ENCODE measurements around the gene IFT27. TPM values are rescaled to one million over a fixed set of nuclear protein-coding genes. Genes with fewer than 3 reads are reported as not detected.
"Not testable (repeated sequence)": the region's sequence is repeated elsewhere in the genome, so short reads cannot be mapped to it uniquely, and the experiment has no call there.

Gene IFT27
- total RNA-seq, 1 donor from 2014 or later: 13.7 TPM

DNA sequence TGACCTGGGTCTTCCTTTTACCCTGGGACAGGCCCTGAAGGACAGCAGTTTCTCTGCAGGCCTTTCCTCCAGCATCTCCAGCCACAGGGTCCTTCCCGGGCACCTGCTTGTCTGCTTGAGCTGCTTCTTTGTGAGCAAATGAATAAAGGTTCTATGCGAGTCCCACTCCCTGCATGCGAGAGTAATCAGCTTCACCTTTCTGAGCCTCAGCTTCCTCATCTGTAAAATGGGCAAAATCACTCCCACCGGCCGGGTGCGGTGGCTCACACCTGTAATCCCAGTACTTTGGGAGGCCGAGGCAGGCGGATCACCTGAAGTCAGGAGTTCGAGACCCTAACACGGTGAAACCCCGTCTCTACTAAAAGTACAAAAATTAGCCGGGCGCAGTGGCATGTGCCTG, 31.1 kb downstream of the IFT27 start:
- no peak for DNase-seq (ENCODE audit: low read depth, low spot score)

DNA sequence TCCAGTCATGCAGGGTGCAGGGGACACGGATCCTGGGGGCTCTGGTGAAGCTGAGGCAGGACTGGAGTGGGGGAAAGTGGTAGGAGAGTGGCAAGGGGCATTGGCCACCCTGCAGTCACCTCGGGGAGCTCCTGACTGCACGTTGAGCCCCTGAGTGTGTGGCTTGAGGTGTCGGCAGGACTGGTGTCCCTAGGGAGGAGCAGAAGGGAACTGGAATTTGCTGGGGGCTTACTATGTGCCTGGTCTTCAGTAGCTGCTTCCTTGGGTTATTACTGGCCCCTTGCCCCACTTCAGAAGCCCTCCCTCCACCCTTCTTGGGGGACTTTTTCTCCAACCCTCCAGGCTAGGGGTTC, 31.5 kb downstream of the IFT27 start:
- DNase-seq (ENCODE audit: low read depth, low spot score): no peak

DNA sequence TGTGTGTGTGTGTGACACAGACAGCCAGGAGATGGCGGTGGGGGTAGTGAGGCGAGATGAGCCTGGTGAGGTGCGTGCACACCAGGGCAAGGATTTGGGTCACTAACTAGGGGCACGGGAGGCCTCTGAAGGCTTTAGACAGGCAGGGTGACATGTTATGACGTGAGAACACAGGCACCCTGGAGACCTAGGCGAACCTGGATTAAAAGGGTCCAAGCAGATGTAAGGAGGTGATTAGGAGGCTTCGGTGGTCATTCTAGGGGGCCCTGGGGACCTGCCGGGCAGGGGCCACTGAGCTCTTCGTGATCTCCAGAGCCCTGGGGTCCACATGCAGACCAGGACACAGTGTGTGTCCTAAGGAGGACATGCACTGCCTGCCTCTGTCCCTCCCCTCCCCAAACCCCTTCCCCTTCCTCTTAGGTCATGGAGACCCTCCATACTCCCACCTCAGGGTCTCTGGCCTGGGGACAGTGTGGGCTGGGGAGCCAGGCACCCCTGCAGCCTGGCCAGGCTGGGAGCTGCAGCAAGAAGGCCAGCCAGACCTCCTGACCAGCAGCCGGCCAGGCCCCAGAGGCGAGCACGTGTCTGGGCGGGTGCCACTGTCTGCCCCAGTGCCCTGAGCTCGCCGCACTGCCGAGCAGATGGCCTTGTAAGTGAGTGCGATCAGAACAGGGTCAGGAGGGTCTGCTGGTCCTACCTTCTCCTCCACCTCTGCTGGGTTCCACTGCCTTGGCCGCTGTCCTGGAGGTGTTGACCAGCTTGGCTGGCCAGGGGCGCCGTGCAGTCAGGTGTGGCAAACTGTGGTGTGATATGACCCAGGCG, 32.1 kb downstream of the IFT27 start:
- DNase-seq (ENCODE audit: low read depth, low spot score): no peak

DNA sequence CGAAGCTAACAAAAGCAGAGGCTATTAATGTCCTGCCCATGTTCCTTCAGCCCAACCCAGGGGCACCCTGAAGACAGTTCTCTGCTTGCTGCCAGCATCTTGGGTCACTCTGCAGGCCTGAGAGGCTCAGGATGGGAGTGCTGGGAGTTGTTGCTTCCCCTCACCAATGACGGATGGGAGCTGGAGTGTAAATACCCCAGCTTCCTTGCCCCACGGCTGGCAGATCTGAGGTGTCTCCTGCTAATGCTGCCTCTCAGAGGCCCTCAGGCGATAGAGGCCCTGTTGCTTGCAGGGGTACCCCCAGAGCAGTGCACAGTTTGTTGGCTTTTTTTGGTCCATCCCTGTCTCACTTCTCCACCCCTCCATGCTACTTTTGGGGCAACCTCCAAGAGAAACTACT, 32.9 kb downstream of the IFT27 start:
- DNase-seq (ENCODE audit: low read depth, low spot score): no peak

DNA sequence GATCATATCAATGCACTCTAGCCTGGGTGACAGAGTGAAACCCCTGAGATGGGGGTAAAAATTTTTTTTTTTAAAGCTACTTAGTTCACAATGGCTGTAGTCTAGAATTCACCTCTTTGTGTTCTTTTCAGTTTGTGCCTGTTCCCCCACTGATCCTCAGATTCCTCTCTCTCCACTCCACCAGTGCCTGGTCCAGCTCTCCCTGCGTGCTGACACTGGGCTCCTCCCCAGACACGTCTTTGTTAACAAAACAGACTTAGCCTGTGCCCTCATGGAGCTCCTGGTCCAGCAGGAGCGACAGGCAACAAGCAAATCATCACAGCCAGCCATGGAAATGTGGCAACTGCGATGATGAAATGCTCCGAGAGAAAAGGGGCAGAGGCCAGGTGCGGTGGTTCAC, 34.0 kb downstream of the IFT27 start:
- no peak for DNase-seq (ENCODE audit: low read depth, low spot score)

DNA sequence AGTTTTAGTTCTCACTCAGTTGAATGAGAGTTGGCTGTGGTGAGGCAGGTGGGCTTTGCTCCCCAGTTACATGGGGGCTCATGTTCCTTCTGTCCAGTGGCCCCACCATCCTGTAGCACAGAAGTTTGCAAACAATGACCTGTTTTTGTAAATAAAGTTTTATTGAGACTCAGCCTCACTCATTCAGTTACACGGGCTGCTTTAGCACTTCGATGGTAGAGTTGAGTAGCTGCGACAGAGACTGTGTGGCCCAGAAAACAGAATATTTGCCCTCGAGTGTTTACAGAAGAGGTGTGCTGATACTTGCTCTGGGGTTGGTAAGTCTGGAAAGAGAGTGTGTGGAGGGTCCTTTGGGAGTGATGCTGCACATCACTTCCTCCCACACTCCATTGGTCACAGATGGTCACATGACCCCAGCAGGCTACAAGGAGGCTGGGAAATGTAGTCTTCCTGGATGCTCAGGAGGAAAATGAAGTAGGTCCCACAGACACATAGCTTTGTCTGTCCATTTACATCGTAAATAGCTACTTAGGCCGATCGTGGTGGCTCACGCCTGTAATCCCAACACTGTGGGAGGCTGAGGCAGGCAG, 34.6 kb downstream of the IFT27 start:
- no peak for DNase-seq (ENCODE audit: low read depth, low spot score)

DNA sequence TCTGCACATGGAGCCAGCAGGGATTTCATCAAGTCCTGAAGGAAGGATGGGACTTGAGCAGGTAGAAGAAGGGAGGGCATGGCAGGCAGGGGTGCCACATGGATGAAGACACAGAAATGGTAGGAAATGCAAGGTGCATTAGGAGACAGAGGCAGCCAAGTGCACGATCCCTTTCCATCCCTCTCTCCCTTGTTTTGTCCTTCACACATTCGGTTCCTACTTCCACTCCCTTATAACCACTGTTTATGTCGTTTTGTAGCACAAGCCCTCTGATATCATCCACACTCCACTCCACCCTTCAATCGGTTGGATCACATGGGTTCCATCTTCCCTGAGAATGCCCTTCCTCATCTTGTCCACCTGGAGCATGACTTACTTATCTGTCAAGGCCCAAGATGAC, 35.2 kb downstream of the IFT27 start:
- no peak for DNase-seq (ENCODE audit: low read depth, low spot score)

DNA sequence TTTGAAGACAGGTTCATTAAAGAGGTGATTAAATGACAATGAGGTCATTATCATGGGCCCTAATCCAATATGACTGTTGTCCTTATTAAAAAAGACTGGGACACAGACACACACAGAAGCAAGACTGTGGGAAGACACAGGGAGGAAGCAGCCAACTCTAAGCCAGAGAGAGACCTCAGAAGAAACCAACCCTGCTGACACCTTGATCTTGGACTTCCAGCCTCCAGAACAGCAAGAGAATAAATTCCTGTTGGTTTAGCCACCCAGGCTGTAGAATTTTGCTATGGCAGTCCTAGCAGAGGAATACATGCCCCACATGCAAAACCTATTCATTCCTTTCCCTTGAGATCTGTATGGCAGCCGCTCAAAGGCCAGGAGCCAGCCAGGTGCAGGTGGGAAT, 36.7 kb downstream of the IFT27 start:
- DNase-seq (ENCODE audit: low read depth, low spot score): no peak

DNA sequence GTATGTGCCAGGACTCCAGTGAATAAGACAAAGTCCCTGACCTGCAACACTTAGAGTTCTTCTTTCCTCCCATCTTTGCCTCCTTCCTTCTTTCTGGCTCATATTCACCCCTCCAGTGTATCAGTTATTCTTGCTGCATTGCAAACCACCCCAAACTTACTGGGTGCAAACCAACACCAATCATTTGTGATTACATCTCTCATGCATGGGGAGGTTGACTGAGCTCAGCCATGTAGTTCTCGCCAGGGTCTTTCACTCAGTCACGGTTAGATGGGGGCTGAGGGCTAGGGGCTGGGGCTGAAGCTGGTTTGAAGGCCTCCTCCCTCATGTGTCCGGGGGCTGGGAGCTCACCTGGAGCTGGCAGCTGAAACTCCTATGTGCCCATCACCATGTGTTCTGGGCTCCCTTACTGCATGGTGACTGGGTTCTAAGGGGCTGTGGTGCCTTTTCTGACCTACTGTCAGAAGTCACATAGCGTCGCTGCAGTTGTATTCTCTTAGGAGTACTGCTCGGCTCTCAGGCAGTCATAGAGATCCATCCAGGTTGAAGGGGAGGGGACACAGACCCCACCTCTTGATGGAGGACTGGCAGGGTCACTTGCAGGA, 37.4 kb downstream of the IFT27 start:
- no peak for DNase-seq (ENCODE audit: low read depth, low spot score)

DNA sequence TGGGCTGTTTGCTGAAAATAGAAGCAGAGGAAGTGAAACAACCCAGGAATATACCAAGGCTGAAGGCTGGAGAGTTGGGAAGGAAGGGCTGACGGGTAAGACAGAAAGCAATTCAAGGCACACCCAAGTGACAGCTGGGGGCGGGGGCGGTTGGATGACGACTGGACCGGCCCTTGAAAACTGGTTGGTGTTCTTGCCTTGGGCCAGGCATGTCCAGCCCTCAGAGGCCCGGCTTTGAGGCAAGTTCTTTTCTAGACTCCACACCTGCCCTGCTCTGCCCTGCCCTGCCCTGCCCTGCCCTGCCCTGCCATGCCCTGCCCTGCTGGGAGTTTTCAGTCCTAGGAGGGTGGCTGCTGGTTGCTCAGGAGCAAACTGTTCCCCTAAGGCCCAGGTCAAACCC, 38.1 kb downstream of the IFT27 start:
- DNase-seq (ENCODE audit: low read depth, low spot score): no peak

DNA sequence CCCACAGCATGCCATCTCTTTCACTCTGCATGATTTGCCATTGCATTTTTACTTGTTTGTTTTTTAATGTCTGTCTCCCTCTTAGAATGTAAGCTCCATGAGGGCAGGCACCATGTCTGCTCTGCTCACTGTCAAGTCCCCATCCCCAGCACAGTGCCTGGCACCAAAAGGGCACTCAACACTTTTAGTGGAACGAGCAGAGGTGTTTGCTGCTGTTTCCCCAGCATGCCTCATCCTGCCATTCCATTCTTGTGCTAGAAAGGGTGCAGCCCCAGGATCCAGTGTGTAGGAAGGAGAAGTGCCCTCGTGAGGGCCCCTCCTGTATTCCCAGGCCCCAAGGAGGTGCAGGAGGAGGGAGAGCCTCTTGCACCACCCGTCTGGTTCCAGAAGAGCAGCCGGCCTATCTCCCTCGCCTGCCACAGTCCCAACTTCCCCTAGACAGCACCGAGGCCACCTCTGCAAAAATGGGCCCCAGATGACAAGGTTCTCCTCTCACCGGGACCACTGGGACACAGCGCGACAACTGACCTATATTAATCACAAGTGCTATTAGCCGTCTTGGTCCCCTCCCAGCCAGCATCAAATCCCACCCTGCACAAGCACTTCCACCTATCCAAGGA, 39.1 kb downstream of the IFT27 start:
- no peak for DNase-seq (ENCODE audit: low read depth, low spot score)

DNA sequence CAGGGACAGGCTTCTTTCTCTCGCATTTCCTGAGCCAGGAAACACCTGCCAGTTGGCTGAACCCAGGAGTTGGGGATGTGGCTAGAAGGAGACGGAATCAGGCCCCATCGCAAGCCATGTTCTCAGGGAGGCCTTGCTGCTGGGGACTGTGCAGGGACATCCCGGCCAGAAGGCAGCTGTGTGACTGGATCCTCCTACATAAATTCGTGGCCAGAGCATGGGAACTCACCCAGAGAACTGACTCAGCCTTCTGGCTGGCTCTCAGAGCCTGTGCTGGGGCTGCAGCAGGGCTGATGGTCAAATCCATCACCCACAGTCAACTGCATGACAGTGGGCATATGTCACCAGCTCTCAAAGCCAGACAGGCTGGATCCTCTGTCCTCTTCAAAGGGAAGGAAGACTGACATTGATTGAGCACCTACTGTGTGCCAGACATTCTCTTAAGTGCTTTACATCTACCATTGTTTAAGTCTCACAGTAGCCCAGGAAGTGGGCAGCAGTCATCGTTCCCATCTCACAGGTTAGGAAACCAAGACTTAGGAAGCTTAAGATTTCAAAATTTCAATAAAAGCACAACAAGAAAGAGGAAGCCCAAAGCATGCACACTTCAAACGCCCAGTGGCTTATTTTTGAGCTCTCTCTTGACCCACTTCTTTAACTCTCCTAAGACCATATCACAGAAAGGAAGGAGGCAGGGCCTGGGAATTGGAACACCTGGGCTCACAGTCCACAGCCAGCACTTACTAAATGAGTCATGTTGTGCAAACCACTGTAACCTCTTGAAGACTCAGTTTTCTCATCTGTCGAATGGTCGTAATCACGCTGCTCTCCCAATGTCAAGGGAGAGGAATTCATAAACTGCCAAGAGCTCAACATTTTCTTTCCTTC, 41.5 kb downstream of the IFT27 start:
- no peak for DNase-seq (ENCODE audit: low read depth, low spot score)

DNA sequence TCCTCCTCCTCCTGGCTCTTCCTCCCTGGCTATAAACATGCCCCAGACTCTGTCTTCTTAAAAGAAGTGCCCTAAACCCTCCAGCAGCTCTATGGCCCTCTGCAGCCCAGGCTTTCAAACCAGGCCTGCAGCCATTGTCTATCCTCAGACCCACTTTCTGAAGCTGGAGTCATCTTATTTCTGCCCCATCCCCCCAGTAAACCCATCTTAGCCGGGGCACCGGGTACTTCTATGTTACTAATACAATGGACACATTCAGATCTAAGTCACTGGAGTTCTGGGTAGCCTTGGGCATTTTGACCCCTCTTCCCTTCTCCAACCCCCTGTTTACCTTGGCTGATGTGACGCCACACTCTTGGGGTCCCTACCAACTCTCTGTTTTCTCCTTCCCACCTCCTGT, 42.6 kb downstream of the IFT27 start:
- no peak for DNase-seq (ENCODE audit: low read depth, low spot score)

DNA sequence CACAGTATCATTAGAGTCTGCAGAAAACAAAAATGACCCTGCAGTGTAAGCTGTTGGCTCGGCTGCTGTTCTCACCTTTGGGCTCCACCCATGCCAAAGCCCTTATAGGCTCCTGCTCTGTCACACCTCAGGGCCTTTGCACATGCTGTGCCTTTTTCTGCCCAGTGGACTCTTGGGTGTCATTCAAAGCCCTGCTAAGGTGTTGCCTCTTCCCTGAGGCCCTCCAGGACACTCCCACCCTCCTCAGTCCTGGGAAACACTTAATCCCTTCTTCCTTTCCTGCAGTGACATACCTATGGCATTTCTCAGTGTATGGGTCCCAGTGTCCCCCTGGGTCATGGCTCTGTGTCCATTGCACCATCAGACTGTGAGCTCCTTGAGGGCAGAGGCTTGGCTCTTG, 43.3 kb downstream of the IFT27 start:
- no peak for DNase-seq (ENCODE audit: low read depth, low spot score)

DNA sequence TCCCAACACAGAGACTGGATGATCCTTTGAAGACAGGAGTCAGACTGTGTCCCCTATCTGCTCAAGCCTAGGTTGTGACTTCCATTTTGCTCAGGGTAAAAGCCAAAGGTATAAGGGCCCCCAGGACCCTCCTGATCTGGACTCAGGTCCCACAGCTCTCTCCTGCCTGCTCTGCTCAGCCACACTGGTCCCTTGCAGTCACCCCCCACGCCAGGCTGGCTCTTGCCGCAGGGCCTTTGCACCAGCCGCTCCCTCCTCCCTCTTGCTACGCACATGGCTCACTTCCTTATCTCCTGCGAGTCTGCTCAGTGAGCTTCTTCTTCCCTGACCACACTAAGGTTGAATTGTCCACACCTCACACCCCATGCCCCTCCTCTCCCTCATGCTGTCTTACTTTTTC, 44.0 kb downstream of the IFT27 start:
- DNase-seq (ENCODE audit: low read depth, low spot score): no peak

DNA sequence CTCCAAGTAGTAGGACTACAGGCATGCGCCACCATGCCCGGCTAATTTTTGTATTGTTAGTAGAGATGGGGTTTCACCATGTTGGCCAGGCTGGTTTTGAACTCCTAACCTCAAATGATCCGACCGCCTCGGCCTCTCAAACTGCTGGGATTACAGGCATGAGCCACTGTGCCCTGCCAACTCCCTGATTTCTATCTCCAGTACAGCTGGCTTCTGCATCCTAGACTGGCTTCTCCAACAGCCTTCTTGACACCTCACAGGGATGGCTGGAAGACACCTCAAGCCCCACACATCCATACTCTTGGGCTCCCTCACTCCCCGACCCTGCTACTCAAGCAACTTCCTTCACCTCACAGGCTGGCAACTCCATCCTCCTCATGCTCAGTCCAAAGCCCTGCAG, 44.6 kb downstream of the IFT27 start:
- not testable (repeated sequence) for DNase-seq (ENCODE audit: low read depth, low spot score)

DNA sequence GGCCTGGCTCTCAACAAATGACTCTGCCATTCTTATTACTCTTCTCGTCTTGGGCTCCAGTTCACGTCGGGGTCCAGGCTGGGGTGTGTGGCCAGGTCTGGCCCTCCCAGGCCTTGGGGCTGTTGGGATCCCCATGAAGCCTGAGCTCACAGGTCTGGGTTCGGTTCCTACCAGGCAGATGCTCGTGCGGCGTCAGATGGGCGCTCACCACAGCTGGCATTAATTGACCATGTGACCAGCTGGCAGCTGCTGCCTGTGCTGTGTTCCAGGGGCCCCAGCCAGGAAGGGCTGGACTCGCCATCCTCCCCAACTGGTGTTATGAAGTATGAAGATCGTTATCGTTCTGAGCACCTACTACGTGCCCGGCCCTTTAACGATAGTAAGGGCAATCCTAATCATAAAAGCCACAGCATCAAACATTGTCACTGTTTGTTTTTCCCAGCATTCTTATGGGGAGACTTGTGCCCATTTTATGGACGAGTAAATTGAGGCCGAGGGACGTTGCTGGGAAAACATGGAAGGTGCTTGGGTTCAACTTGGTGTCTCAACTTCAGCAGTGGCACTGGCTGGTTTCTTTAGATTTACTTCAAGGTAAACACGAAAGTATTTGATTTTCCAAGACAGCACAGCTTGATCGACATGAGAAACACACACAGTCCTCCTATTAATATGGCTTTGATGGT, 45.6 kb downstream of the IFT27 start:
- no peak for DNase-seq (ENCODE audit: low read depth, low spot score)

DNA sequence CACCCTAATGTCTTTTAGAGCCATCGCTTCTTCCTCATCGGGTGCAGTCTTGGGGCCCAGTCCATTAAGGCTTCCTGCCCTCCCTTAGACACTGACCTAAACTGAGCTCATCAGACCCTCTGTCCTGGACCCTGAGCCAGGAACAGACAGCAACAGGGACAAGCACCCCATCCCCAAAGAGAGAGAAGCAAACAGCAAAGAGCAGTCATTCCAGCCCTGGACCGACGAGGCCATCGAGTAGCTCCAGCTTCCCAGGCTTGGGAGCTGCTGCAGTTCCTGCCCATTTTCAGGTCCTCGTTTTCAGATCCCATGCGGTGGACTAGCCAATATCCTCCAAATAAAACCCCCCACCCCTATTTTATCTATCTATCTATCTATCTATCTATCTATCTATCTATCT, 46.6 kb downstream of the IFT27 start:
- DNase-seq (ENCODE audit: low read depth, low spot score): no peak

DNA sequence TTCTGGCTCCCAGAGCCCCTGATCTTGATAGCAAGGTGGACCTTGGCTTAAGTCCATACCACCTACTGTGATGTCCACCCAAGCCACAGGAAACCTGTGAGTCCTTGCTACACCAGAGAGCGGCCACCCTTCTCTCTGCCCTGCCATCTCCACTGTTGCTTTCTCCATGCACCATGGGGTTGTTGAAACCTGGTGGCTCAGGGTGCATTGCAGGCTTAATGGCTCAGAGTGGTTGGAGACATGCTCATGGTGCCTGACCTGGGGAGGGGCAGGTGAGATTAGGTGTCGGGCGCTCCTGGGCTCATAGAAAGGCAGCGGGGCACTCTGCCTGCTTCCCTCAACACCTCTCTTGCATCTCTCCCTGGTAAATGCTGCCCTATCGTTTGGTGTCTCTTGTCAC, 47.4 kb downstream of the IFT27 start:
- no peak for DNase-seq (ENCODE audit: low read depth, low spot score)

DNA sequence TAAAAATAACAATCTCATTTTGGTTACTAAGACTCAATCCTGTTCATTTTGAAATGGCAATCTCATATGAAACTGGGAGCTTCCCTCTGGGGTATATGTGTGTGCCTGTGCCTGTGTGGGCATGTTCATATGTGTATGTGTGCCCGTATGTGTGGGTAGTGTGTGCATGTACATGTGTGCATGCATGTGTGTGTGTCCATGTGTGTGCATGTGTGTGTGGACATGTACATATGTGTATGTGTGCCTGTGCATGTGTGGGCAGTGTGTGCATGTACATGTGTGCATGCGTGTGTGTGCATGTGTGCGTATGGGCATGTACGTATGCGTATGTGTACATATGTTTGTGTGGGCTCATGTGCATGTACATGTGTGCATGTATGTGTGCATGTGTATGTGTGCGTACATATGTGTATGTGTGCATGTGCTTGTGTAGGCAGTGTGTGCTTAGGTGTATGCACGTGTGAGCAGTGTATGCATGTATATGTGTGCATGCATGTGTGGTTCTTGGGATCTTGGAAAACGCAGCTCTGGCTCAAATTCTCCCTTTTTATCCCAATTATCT, 47.9 kb downstream of the IFT27 start:
- DNase-seq (ENCODE audit: low read depth, low spot score): no peak

DNA sequence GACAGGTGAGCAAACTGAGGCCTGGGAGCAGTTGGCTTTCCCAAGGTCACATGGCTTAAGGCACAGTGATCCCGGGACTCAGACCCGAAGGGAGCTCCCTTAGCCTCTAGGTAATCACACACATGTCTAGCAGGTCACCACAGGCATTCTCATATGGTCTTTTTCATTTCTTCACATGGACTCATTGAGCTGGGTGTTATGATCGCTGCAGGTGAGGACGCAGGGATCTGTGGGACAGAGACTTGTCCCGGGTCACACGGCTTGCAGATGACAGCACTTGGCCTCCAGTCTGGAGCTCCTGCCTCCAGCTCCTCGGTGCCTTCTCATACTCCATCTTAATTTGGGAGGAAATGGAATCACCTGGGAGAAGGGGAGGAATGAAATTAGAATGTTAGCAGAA, 48.8 kb downstream of the IFT27 start:
- DNase-seq (ENCODE audit: low read depth, low spot score): no peak

Measured in pulmonary artery endothelial cell (primary cell).